Heart left ventricle (tissue), 16 donors: Measurements from ENCODE around the gene PMEPA1. TPM values are rescaled to one million over a fixed set of nuclear protein-coding genes. Genes with fewer than 3 reads are reported as not detected.

Experiments used
- ATAC-seq, 4 donors: fragments of 200-7000 bp; cut with Tn5 transposase; one replicate each; pipeline ENCODE4 v1.9.1; 2020 to 2022; ENCODE audit warnings: moderate library complexity in 4 of 4, mild to moderate bottlenecking in 3 of 4, moderate number of reproducible peaks in 1 of 4
- DNase-seq, 5 donors: peaks; one replicate each; pipeline ENCODE4 v3.0.0-alpha.2; 2020
- H3K27ac ChIP-seq, 12 donors: fragments of 200-600 bp; sonication (generic) in 4 of 12; one replicate each; pipeline versions ENCODE4 v1.5.0 to v1.8.0; 2016 to 2022; ENCODE audit warnings: mild to moderate bottlenecking in 2 of 12
- H3K27me3 ChIP-seq, 9 donors: fragments of 200-600 bp; sonication (generic) in 2 of 9; one replicate each; pipeline versions ENCODE4 v1.5.1 to v1.8.0; 2016 to 2022; ENCODE audit warnings: mild to moderate bottlenecking in 3 of 9
- H3K36me3 ChIP-seq, 9 donors: fragments of 200-600 bp; sonication (generic) in 2 of 9; one replicate each; pipeline versions ENCODE4 v1.5.0 to v1.8.0; 2018 to 2022; ENCODE audit warnings: mild to moderate bottlenecking in 2 of 9
- H3K4me1 ChIP-seq, 12 donors: fragments of 200-600 bp; sonication (generic) in 4 of 12; one replicate each; pipeline versions ENCODE4 v1.5.0 to v1.8.0; 2016 to 2022; ENCODE audit warnings: mild to moderate bottlenecking in 3 of 12
- H3K4me3 ChIP-seq, 12 donors: fragments of 200-600 bp; sonication (generic) in 4 of 12; one replicate each; pipeline versions ENCODE4 v1.5.0 to v1.8.0; 2017 to 2022; ENCODE audit warnings: mild to moderate bottlenecking in 9 of 12, moderate library complexity in 4 of 12
- H3K9me3 ChIP-seq, 12 donors: fragments of 200-600 bp; sonication (generic) in 4 of 12; one replicate each; pipeline versions ENCODE4 v1.5.0 to v1.8.0; 2016 to 2022; ENCODE audit warnings: mild to moderate bottlenecking in 1 of 12
- CTCF ChIP-seq, 12 donors: fragments of 200-600 bp; sonication (generic) in 4 of 12; IDR thresholded peaks; one replicate each; pipeline versions ENCODE4 v1.5.0 to v1.8.0; 2018 to 2022; ENCODE audit warnings: antibody characterized with exemption in 12 of 12, mild to moderate bottlenecking in 5 of 12
- POLR2A ChIP-seq, 2 donors: fragments of 450-650 bp; IDR thresholded peaks; one replicate each; pipeline ENCODE4 v1.6.1; 2017; ENCODE audit warnings: antibody characterized with exemption in 2 of 2, mild to moderate bottlenecking in 2 of 2, moderate library complexity in 2 of 2
- WGBS, 4 donors: extraction: QIAGEN DNeasy Blood & Tissue Kit in 2 of 4; methylation state at CpG; one replicate each; pipeline versions ENCODE4 v1.1.5 to v1.1.7; 2013 to 2018; 5-methylcytosine and 5-hydroxymethylcytosine counted together
- intact Hi-C, 10 donors: fragments of 100-400 bp; cut with DNase I; formaldehyde crosslinking; loops; one replicate each; pipeline versions ENCODE4 v1.11.1 to v1.14.2; 2022
- polyA plus RNA-seq, 2 donors: library from polyadenylated mRNA; stranded (reverse); fragments of 200-250 nt; gene quantifications; one replicate each; pipeline ENCODE4 v1.2.3, GENCODE V29; 2013
- total RNA-seq, 9 donors: library from RNA; depleted of rRNA in 2 of 9; stranded (reverse); fragments of >200 nt in 2 of 9; fragmentation: NEBNext Ultra II Directional in 3 of 9; extraction: Animal tissue kit (Norgen Biotek cat#: 25700) in 3 of 9; gene quantifications; one replicate each; pipeline versions ENCODE4 v1.1.0 to v1.2.4, GENCODE V29; 2016 to 2023
- donor health status: ischemic (EF 13 %, LVEDD 7.1; RV severe dilation, severe dysfunction).
- donor health status: healthy with polysubstance abuse.
- donor health status: DM: no; HTN: yes; CAD: no.
- donor health status: DM: no; HTN: no; CAD: no.
- donor health status: ischemic (EF 25% LVEDD 6.9; RV normal size, moderate dysfunction).
- donor health status: ischemic (EF 25% LVEDD 5.7; RV mildly dilated, moderate dysfunction).
- donor health status: healthy.
- donor health status: DM: yes; HTN: yes; CAD: no.
- donor health status: ischemic (EF 35%, LVEDD 5.7; RV mildly dilated, moderate dysfunction).
- donor health status: nonischemic (EF 11% LVEDD 7.7; RV severe dilation, severe dysfunction).
- donor health status: DM: yes; HTN: yes; CAD: no.
- donor health status: PGD.
- donor health status: ischemic (EF 29% LVEDD 5.4; RV normal size, mild dysfunction).
- donor health status: nonischemic (EF 23%, LVEDD 6.1; RV moderate dilation, normal function).

Gene PMEPA1
- total and polyA plus RNA-seq, 11 donors: 12.6 to 115 (median 30.0) TPM

GRCh38 chr20:57608516-57608915 is 101.3 kb downstream of the PMEPA1 start:
- WGBS, 4 donors: 77 to 87% (median 80%) methylated on average over 6 to 7 of the region's 7 CpGs
- ATAC-seq (no peak), DNase-seq (peak in 1 of 5 donors; percentile 4)
- H3K4me3 ChIP-seq: no peak overlapping the region
- TF ChIP-seq CTCF (IDR thresholded peaks at IDR 0.05) (no peak), POLR2A (IDR thresholded peaks at IDR 0.05) (no peak)
- intact Hi-C loops: no loop called here
- peaks cover 0 to 26% (median 4%) of the 10 kb centered on the region in 9 donors for H3K27me3 ChIP-seq
- no peaks in the 10 kb centered on the region for H3K4me1 ChIP-seq
- H3K9me3 ChIP-seq: no peaks in the 10 kb centered on the region
- H3K27ac ChIP-seq: no peak overlapping the region
- no peaks in the 10 kb centered on the region for H3K36me3 ChIP-seq

- Histone ChIP-seq H3K9me3 (no peaks in the 10 kb centered on the region), H3K27me3 (peaks cover 0 to 26% (median 5%) of the 10 kb centered on the region in 9 donors), H3K27ac (no peak overlapping the region), H3K36me3 (no peaks in the 10 kb centered on the region), H3K4me1 (no peaks in the 10 kb centered on the region), H3K4me3 (no peak overlapping the region)
- TF ChIP-seq CTCF (IDR thresholded peaks at IDR 0.05): no peak
- no peak for TF ChIP-seq POLR2A (IDR thresholded peaks at IDR 0.05)
- intact Hi-C loops: no loop called here
- DNase-seq: no peak
- ATAC-seq: no peak
- 73 to 87% (median 81%) methylated on average over 5 of the region's 5 CpGs for WGBS, 4 donors
Measured at GRCh38 chr20:57605878-57606277, 103.9 kb downstream of the PMEPA1 start.

- ATAC-seq (no peak), DNase-seq (no peak)
- Histone ChIP-seq H3K27ac (no peak overlapping the region), H3K27me3 (peaks cover 0 to 22% (median 4%) of the 10 kb centered on the region in 9 donors), H3K9me3 (no peaks in the 10 kb centered on the region), H3K4me3 (no peak overlapping the region), H3K36me3 (no peaks in the 10 kb centered on the region), H3K4me1 (no peaks in the 10 kb centered on the region)
- TF ChIP-seq CTCF (IDR thresholded peaks at IDR 0.05): no peak
- no peak for TF ChIP-seq POLR2A (IDR thresholded peaks at IDR 0.05)
- intact Hi-C loops: no loop called here
- 66 to 82% (median 75%) methylated on average over 5 of the region's 5 CpGs for WGBS, 4 donors
Measured at GRCh38 chr20:57605045-57605444, 104.8 kb downstream of the PMEPA1 start.

GRCh38 chr20:57603120-57603519 is 106.7 kb downstream of the PMEPA1 start:
- WGBS, 4 donors: 93 to 96% (median 94%) methylated on average over 10 of the region's 10 CpGs
- ATAC-seq (no peak), DNase-seq (no peak)
- H3K27me3 ChIP-seq: peaks cover 0 to 8% (median 0%) of the 10 kb centered on the region in 9 donors
- no peak overlapping the region for H3K4me3 ChIP-seq
- H3K4me1 ChIP-seq: no peaks in the 10 kb centered on the region
- no peak overlapping the region for H3K27ac ChIP-seq
- intact Hi-C loops: no loop called here
- H3K36me3 ChIP-seq: no peaks in the 10 kb centered on the region
- no peaks in the 10 kb centered on the region for H3K9me3 ChIP-seq
- TF ChIP-seq POLR2A (IDR thresholded peaks at IDR 0.05) (no peak), CTCF (IDR thresholded peaks at IDR 0.05) (no peak)
